ENCODE results near the gene TIGD6. TPM values are rescaled to one million over a fixed set of nuclear protein-coding genes. Genes with fewer than 3 reads are reported as not detected.
A peak's percentile ranks its signal among the peaks of the same experiment; 100 is the strongest.

The TIGD6 gene
- total RNA-seq, 6 experiments from 2014 or later = 1.5 to 2.8 (median 2.2) TPM

GRCh38 chr5:149993471-149993870 is 7.0 kb downstream of the TIGD6 start:
- intact Hi-C loops (cut with DNase I) = loop anchor here (10.0 kb wide), 2 partner anchors 159 to 359 kb away; no protein-coding TSS in a partner anchor
- H3K4me3 ChIP-seq = no peak overlapping the region
- H3K4me1 ChIP-seq = no peaks in the 10 kb centered on the region
- no peak overlapping the region for H3K27ac ChIP-seq
- no peak for DNase-seq
- TF ChIP-seq POLR2A (IDR thresholded peaks at IDR 0.05) = no peak
- no peak for TF ChIP-seq CTCF (IDR thresholded peaks at IDR 0.05)
- WGBS (ENCODE audit: insufficient coverage, low coverage, low lambda C conversion rate, missing lambda C conversion rate) = 93% methylated on average over 3 of the region's 3 CpGs
- peaks cover 0 to 6% (median 0%) of the 10 kb centered on the region in 4 donors for H3K36me3 ChIP-seq
- H3K9me3 ChIP-seq = no peaks in the 10 kb centered on the region
- no peaks in the 10 kb centered on the region for H3K27me3 ChIP-seq
- no peak for ATAC-seq

- no peaks in the 10 kb centered on the region for H3K4me1 ChIP-seq
- DNase-seq = peak in 2 of 3 donors; percentile 48 to 63
- ATAC-seq = peak; percentile 96 to 99 (median 98)
- no peaks in the 10 kb centered on the region for H3K27me3 ChIP-seq
- 69% methylated on average over 4 of the region's 4 CpGs for WGBS (ENCODE audit: insufficient coverage, low coverage, low lambda C conversion rate, missing lambda C conversion rate)
- TF ChIP-seq CTCF (IDR thresholded peaks at IDR 0.05) (peak; percentile 89 to 94 (median 91)), POLR2A (IDR thresholded peaks at IDR 0.05) (no peak)
- intact Hi-C loops (cut with DNase I) = loop anchor here (10.0 kb wide), 2 partner anchors 156 to 356 kb away; no protein-coding TSS in a partner anchor
- no peak overlapping the region for H3K4me3 ChIP-seq
- H3K27ac ChIP-seq = no peak overlapping the region
- H3K36me3 ChIP-seq = peaks cover 0 to 6% (median 0%) of the 10 kb centered on the region in 4 donors
- no peaks in the 10 kb centered on the region for H3K9me3 ChIP-seq
These were observed 9.7 kb downstream of the TIGD6 start for GRCh38 chr5:149990518-149991376.

- Histone ChIP-seq H3K27ac (no peak overlapping the region), H3K9me3 (no peaks in the 10 kb centered on the region), H3K36me3 (no peaks in the 10 kb centered on the region), H3K4me3 (no peak overlapping the region), H3K27me3 (no peaks in the 10 kb centered on the region), H3K4me1 (no peaks in the 10 kb centered on the region)
- 73% methylated on average over 5 of the region's 5 CpGs for WGBS (ENCODE audit: insufficient coverage, low coverage, low lambda C conversion rate, missing lambda C conversion rate)
- ATAC-seq (no peak), DNase-seq (no peak)
- intact Hi-C loops (cut with DNase I) = loop anchor here in 1 of 2 donors (5.0 kb wide), 1 partner anchor 151 kb away; no protein-coding TSS in a partner anchor
- TF ChIP-seq POLR2A (IDR thresholded peaks at IDR 0.05) (no peak), CTCF (IDR thresholded peaks at IDR 0.05) (no peak)
These were observed 12.3 kb downstream of the TIGD6 start for GRCh38 chr5:149988126-149988525.

- DNase-seq (no peak), ATAC-seq (no peak)
- TF ChIP-seq CTCF (IDR thresholded peaks at IDR 0.05) (no peak), POLR2A (IDR thresholded peaks at IDR 0.05) (no peak)
- Histone ChIP-seq H3K4me1 (no peaks in the 10 kb centered on the region), H3K9me3 (no peaks in the 10 kb centered on the region), H3K27ac (no peak overlapping the region), H3K36me3 (no peaks in the 10 kb centered on the region), H3K27me3 (no peaks in the 10 kb centered on the region), H3K4me3 (no peak overlapping the region)
- intact Hi-C loops (cut with DNase I) = no loop called here
These were observed 17.9 kb downstream of the TIGD6 start for GRCh38 chr5:149982505-149982904.
